HG03558 (cell line): ENCODE results near the gene KCTD17.

Experiments used
- ATAC-seq: cut with Tn5 transposase; IDR thresholded peaks from one replicate; pipeline ENCODE4 v1.9.1; 2021; ENCODE audit warnings: moderate number of reproducible peaks; ENCODE audit not compliant: unreplicated experiment; ENCODE audit errors: extremely low read depth

The KCTD17 gene

DNA sequence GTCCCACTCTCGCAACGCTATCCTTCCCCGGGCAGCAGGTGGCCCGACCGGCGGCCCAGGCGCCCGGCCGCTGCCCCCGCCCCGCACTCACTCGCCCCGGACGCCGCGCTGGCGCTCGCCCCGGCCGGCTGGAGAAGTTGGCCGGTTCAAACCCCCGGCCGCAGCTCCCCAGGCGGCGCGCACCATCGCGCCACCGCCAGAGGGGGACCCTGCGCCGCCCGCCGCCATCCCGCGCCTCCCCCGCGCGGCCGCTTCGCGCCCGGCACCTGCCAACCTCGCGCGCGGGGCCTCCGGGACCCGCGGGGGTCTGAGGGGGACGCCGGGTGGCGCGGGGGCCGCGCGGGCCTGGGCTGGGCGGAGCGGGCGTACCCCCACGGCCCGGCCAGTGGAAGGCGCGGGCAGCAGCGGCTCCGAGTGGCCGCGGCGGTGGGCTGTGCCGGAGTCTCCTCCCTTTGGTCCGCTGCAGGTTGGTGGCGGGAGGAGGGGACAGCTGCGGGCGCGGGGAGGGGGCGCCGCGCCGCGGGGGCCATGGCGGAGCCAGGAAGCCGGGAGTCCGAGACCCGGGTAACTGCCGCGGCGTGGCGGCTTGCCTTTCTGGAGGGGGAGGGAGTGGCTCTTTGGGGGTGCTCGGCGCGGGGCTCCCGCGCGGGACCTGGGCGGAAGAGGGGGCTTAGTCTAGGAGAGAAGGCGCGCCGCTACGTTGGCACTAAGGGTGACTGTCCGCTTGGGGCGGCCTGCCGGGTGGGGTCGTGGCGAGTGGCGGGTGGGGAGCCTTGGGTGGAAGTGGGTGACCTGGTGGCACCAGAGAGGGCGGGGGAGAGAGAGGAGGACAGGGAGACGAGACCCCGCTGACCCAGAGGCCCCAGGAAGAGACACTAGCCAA is 32.0 kb upstream of the KCTD17 start, which contains the start of the genes MPST and TST:
MPST (plus strand) TSS at position 434 of the 883 bp plus-strand sequence; CDS start at position 529, 95 bp downstream.
TST (minus strand) TSS at position 139 of the 883 bp plus-strand sequence. CDS start 715 bp downstream, outside the sequence.
- no peak for ATAC-seq

DNA sequence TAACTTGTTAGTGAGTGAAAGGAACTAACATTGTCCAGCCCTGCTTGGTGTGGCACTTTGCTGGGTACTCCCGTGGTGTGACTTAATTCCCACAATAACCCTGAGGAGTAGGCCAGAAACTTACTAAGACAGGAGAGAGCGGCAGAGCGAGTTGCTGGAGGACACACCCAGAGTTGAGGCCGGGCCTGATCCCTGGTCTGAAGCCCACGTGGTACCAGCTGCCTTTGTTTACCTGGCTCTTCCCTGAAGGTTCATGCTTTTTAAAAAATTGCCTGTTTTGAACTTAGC is 31.4 kb upstream of the KCTD17 start:
- ATAC-seq: no peak

DNA sequence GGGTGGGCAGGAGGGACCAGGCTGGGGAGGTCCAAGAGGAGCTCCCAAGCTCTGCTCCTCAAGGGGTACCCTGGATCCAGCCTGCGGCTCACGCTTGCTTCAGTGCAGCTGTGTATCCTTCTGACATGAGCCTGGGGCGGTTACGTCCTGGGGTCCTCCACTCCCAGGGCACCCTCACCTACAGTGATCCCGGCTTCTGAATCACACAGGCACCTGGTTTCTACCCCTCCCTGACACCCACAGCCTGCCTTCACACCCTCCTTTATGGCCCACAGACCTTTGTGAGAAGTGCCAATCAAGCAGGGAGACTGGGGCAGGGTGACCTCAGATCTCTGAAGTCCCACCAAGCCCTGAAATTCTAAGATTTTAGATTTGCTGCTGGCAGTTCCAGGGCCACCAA is 30.5 kb upstream of the KCTD17 start:
- no peak for ATAC-seq

DNA sequence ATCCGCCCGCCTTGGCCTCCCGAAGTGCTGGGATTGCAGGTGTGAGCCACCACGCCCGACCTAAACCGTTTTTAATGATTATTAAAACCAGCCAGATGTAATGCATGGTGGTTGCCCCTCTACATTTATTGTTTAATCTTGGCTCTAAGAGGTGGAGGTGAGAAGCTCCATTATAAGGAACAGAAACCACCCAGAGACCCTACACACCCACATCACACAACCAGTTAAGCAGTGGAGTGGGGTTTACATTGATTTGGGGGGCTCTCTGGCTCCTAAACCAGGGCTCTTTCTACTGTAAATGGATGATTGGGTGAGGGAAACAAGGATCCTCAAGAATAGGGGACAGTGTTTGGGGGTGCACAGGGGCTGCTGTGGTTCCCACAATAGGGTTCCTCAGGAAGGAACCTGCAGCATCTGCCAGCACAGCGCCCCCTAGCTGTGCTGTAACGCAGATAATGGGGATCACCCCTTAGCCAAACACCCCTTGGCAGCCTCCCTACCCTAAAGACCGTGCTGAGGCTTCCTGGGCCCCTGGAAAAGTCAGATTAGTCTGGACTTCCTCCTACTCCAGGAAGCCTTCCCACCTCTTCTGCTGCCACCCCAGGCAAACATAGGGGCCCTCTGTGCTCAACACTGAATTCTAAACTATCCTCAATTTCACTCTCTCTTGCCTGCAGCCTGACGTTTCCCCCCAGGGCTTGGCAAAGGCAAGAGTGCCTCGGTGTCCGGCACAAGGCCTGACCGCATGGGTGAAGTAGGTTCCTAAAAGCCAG is 29.6 kb upstream of the KCTD17 start:
- no peak for ATAC-seq

DNA sequence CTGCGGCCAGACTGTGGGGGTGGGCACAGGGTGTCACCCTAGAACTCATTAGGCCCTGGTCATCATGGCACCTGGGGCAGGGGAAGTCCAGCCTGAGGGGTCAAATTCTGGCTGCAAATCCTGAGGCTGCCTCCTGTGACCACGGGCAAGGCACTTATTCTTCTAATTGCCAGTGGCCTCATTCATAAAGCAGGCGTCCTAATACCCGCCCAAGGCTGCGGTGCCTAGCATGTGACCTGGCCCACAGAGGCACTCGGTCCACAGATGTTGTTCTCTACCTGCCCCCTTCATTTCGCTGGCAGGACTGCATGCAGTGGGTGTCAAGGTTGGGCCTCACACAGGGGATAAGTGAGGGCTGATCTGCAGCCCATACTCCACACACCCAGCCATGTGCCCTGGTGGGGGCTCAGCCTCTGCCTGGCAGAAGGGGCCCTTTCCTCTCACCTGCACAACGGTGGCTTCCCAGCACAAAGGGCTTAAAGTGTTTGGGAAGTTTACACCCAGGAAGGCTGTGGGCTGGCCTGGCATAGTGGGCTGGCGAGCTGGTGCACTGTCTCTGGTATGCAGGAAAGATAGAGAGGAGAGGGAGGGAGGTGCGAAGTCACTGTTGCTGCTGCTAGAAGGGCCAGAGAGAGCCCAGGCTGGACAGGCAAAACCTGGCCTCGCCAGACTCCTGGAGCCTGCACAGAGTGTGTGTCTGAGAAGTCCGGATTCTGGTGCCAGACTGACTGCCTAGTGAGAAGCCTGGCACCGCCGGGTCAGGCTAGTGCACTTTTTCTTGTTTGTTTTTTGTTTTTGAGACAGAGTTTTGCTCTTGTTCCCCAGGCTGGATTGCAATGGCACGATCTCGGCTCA is 28.8 kb upstream of the KCTD17 start:
- no peak for ATAC-seq

DNA sequence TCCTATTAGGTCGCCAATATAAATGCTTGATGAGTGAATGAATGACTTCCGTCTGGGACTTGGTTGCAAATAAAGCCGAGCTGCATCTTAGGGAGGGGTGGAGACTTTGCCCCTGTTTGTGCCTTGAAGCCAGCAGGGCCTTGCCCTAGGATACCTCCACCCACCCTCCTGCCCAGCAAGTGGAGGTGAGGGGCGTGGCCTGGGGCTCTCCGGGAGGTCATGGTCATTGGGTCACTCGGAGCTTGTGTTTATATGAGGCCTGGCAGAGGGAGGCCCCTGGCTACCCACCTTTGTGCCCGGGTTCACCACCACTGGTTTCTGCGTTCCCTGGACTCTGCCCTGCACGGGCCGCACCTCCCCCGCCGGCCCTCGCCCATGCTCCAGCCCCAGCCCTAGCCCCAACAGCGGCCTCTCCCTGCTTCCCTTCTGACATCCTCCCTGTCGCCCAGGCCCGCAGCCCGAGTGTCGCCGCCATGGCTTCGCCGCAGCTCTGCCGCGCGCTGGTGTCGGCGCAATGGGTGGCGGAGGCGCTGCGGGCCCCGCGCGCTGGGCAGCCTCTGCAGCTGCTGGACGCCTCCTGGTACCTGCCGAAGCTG is 27.7 kb upstream of the KCTD17 start:
- ATAC-seq: no peak

DNA sequence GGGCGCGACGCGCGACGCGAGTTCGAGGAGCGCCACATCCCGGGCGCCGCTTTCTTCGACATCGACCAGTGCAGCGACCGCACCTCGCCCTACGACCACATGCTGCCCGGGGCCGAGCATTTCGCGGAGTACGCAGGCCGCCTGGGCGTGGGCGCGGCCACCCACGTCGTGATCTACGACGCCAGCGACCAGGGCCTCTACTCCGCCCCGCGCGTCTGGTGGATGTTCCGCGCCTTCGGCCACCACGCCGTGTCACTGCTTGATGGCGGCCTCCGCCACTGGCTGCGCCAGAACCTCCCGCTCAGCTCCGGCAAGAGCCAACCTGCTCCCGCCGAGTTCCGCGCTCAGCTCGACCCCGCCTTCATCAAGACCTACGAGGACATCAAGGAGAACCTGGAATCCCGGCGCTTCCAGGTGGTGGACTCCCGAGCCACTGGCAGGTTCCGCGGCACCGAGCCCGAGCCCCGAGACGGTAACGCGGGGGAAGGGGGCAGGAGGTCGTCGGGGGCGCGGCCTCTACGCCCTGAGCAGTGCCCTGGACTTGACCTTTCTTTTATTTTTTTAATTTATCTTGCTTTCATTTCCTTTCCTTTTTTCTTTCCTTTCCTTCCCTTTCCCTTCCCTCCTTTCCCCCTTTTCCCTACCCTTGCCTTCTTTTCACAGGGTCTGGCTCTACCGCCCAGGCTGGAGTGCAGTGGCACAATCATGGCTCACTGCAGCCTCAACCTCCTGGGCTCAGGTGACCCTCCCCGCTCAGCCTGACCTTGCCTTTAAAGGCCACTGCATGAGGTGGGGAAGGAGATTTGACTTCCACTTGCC is 27.0 kb upstream of the KCTD17 start:
- ATAC-seq: no peak

DNA sequence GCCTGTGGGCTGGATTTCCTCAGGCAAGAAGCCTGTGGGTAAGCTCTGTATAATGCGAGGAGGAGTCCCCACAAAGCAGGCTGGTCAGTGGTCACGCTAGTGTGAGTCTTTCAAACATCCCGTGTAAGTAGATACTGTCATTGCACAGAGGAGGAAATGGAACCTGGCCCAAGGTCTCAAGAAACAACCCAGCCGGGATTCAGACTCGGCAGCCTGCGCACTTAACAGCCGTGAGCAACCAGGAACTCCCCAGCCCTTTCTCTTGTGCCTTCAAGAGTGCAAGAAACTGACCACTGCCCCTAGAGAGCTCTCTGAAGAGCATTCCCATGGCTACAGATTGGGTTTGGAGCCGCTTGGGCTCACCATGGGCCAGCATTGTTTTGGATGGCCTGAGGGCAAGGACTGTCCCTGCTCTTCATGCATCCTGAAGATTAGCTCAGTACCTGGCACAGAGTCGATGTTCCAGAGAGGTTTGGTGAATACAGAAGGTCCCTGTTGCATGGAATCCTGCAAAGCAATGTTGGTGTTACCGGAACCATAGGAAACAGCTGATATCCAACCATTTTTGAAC is 26.0 kb upstream of the KCTD17 start:
- ATAC-seq: no peak

DNA sequence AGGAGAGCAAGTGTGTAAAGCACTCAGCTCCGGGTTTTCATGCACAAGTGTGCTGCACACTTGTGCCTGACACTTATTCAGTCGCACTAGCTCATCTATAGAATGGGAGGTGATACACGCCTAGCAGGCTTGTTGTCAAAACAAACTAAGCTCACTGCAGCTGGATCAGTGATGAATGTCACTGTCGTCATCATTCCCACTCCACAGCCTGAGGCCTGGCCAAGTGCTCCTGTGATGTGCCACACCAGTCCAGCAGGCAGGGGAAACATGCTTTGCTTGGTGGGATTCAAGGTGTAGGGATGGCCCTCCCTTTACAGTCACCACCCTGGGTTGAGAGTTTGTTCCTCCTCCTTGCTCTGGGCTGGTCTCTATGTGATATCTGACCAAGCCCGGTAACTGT is 25.2 kb upstream of the KCTD17 start:
- ATAC-seq: no peak

DNA sequence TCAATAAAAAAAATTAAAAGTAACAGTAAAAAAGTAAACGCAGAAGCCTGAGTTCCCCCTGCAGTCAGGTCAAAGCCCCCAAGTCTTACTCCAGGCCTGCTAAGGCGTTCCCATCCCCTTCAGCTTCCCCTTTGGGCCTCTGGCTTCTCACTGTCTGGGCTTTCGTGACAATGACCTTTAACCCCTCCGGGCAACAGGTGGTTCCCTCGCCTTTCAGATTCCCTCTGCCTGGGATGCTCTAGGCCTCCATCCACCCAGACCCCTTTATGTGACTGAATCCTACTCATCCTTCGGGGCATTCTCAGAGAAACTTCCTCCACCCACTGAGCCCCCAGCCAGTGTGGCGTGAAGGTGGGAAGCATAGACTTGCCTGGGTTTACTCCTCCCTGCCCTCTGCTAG is 24.0 kb upstream of the KCTD17 start:
- ATAC-seq: no peak

DNA sequence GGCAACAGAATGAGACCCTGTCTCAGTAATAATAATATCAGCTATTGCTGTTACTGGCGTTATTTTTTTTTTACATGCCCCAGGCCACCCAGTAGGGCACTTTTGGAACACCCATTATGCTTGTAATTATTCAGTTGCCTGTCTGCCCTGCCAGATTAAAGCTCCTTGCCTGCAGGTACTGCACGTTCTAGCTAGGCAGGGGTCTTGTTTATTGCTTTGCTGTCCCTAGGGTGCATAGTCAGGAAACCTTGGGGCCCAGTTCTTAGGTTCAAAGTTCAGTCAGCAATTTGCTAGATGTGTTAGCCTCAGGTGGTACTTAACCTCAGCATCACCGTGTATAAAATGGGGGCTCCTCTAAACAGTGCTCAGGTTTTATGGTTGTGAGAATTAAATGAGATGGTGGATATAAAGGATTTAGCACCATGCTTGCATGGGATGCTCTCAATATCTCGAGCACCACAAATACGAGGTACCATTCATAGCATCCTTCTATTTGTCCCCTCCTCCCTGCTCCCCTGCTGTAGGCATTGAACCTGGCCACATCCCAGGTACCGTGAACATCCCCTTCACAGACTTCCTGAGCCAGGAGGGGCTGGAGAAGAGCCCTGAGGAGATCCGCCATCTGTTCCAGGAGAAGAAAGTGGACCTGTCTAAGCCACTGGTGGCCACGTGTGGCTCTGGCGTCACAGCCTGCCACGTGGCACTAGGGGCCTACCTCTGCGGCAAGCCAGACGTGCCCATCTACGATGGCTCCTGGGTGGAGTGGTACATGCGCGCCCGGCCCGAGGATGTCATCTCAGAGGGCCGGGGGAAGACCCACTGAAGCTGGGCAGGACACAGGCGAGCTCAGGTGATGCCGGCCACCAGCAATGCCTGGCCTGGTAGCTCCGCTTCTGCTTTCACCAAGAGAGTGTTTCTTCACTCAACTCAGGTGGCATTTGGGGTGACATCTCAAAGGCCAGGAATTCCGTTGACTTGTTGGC is 22.6 kb upstream of the KCTD17 start:
- ATAC-seq: no peak

DNA sequence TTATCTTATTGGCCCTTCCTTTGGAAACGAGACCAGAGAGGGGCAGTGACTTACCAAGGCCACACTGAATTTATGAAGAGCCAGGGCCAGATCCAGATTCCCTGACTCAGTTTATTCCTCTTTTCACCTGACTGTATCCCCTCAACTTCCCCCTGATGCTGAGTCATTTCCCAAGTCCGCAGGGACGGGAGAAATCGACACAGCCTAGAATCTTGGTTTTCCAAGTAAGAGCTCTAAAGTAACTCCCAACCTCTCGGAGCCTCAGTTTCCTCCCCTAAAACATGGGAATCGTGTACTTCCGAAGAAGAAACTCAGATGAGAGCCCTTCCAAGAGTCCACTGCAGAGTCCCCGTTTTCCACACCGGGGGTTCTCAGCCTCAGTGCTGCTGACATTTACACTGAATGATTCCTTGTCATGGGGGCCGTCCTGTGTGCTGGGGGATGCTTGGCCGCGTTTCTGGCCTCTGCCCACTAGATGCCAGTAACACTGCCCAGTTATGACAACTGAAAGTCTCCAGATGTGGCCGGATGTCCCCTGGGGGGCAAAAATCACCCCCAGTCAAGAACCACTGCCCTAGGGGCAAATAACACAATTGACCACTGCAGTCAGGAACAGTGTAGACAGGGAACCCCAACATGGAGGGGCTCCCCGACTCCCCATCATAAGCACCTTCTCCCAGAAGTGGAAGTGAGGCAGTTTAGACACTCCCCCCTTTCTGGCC is 20.8 kb upstream of the KCTD17 start:
- no peak for ATAC-seq

DNA sequence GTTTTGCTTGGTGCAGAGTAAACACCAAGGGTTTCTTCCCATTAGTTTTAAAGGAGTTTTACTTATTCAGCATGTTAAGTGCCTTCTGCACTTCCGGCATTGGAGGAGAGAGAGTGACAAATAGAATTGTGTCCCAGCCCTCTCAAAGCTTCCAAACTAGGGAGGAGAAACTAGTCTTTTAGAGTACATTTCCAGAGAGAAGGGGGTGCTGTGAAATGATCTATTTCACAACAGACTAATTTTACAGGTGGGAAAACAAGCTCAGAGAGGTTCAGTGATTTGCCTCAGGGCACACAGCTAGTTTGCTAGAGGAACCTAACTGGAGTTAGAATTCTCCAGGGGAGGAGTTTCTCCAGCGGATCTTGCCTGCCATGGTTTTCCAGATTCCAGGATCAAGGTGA is 19.4 kb upstream of the KCTD17 start:
- ATAC-seq: no peak

DNA sequence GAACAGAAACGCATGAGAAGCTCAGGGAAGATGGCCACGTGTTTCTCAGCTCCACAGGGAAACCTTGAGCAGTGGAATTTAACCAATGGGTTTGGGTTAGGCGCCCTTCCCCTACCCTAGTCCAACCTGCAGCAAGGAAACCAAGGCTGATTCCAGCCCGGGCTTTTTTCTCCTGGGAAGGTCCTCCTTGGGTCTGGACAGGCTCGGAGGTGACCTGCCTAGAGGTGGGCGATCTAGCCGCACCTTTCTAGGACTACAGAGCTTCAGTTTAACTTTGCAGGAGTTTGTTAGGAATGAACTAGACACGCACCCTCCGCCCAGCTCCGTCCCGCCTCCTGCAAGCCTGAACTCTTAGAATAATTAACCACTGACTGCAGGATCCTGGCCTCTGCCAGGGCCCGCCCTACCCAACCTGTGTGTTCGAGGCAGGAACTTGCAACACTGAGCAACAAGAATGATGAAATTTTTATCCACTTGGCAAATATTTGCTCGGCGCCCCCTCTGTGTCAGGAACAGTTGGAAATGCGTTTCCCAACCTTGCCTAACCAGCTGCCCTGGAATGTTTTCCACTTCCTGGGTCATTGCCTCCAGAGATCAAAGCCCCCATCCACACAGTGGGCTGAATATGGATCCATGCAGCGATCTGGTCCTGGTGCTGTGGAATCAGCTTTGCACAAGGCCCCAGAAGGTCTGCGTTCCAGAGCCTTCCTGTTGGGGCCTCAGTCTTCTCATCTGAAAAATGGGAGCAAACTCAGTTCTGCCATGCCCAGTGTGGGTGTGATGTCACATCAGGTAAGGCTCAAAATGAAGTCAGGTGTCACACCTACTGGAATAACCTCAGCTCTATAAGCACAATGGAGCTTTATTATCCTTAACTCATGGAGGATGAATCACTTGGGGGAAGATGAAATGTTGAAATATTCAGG is 18.7 kb upstream of the KCTD17 start:
- no peak for ATAC-seq

DNA sequence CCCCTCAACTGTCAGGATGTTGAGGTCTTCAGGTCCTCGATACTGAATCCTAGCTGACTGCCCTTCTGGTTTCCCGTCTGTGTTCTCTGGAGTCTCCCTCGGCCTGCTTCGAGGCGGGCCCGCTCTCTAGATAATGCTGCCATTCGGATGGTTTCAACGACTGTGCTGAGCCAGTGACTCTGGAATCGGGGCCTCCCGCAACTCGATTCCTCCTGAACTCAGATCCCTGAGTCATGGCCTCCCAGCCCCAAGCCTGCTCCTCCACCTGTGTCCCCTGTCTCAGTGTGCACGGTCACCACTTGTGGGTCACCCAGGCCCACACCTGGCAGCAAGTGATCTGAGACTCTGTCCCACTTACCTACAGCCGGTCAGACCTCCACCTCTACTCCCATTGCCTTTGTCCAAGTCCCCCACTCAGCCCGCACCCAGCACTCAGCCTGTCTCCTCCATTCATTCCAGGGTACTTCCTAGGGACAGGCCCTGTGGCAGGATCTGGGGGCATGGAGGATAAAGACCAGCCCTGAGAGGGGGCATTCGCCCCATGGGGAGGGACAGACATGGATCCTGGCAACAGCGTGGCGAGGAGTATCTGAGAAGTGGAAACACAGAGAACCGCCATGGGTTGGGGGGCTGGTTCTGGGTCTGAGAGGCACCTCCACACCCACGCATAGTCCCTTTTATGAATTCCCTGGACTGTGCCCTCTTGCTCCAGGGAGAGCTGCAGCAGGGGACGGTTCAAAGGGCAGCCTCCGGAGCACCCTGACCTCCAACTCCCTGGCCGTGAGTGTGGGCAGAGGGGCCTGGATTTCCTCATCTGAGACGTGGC is 17.7 kb upstream of the KCTD17 start:
- no peak for ATAC-seq
